GM20431 (cell line): Measurements from ENCODE around the gene SURF6.
"Not testable (repeated sequence)": the region's sequence is repeated elsewhere in the genome, so short reads cannot be mapped to it uniquely, and the experiment has no call there.

ENCODE experiments used
- in situ Hi-C: fragments of 300-500 bp; cut with MseI, MboI; formaldehyde crosslinking; loops from one replicate; pipeline ENCODE4 v1.15.0; 2020; ENCODE audit warnings: low sequenced_read_pairs; ENCODE audit not compliant: unreplicated experiment

The SURF6 gene

DNA sequence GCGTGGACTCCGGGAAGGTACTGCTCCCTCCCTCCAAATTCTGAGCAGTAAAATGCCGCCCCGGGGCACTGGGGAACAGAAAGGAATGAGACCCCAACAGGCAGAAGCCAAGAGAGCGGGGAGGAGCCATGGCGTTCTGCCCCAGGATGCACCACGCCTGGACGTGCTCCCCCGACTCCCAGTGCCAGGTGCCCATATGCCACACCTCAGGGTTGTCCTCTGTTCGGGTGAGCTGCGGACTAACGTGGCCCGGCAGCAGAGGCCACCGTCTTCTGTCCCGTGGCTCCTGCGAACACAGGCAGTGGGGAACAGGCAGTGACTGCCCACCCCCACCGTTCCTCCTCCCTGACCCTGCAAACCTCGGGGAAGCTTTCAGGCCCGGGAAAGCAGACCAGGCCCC is 4.8 kb downstream of the SURF6 start:
- in situ Hi-C loops, result no loop called here

GRCh38 chr9:133329306-133330156 is 6.5 kb downstream of the SURF6 start:
- in situ Hi-C loops, result not testable (repeated sequence)

DNA sequence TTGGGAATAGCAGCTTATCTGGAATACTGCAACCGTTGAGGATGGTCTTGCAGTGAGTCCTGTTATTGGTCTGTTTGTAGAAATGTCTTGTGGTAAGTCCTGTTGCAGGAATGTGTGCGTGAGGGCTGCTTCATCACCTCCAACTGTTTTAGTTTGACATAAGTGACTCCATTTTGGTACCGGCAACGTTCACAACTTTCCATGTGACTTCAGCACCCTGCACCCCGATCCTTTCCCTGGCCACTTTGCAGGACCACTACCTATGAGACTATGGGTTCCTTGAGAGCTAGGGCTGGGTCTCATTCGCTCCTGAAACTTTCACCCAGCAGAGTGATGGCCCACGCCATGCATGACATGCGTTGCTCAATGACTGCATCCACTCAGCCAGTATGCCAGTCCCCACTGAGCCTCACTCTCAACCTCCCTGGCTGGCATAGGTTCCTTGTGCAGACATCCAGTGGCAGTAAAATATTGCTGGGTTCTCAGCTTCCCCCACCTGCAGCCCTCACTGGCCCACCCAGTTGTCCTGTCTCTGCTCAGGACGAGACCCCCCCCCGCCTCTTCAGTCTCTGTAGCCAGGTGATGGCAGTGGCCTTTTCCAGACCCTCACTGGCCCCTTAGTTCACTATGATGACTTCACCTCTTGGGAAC is 8.0 kb downstream of the SURF6 start:
- in situ Hi-C loops, result no loop called here

DNA sequence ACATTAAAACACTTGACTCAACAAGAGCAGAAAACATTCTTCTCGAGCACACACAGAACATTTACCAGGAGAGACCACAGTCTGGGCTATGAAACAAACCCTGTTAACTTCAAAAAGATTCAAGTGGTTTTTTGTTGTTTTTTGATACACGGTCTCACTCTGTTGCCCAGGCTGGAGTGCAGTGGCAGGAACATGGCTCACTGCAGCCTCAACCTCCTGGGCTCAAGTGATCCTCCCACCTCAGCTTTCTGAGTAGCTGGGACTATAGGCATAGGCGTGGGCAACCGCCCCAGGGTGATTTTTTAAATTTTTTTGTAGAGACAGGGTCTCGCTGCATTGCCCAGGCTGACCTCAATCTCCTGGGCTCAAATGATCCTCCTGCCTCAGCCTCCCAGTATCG is 9.0 kb downstream of the SURF6 start:
- in situ Hi-C loops, result not testable (repeated sequence)

- in situ Hi-C loops, result no loop called here
These were observed 11.8 kb downstream of the SURF6 start for GRCh38 chr9:133323991-133324703.

- in situ Hi-C loops, result no loop called here
These were observed 12.8 kb downstream of the SURF6 start for GRCh38 chr9:133323211-133323610.

DNA sequence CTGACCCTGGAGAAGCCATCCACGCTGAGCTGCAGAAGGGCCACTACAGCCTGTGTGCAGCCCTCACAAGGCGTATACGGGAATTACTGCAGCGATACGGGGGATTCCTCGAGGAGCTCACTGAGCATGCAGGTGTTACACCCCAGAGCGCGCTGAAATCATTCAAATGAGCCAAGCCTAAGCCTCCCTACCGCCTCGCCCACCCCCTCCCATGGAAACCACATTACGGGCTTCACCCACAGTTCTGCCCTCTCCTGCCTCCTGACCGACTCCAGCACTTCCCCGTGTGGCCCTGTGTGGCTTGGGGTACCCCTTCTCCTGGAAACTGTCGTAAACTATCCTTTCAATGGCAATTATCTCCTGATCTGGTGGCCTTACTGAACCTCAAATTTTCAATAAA is 13.3 kb downstream of the SURF6 start:
- in situ Hi-C loops, result no loop called here

DNA sequence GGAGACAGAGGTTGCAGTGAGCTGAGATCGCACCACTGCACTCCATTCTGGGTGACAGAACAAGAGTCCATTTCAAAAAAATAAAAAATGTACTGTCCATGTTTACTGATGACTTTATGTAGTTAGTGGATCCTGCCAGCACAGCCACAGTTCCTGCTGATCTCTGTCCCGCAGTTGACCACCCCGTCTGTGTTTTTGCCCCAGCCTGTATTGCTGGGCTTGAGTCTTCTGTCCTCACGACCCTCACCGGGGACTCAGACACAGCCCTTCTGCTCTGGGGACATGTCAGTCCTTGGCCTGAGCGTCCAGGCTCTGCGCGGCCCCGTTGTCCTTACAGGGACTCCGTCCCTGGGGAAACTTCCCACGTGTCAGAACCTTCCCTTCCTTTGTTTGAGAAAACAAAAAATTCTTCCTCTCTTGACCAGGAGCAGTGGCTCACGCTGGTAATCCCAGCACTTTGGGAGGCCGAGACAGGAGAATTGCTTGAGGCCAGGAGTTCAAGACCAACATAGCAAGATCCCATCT is 14.5 kb downstream of the SURF6 start:
- in situ Hi-C loops, result no loop called here

GRCh38 chr9:133320421-133320881 is 15.5 kb downstream of the SURF6 start:
- in situ Hi-C loops, result no loop called here

- in situ Hi-C loops, result not testable (repeated sequence)
These were observed 18.4 kb downstream of the SURF6 start for GRCh38 chr9:133317551-133317950.

- in situ Hi-C loops, result no loop called here
These were observed 20.0 kb downstream of the SURF6 start for GRCh38 chr9:133315997-133316396.

- in situ Hi-C loops, result no loop called here
These were observed 26.4 kb downstream of the SURF6 start for GRCh38 chr9:133309608-133310007.

- in situ Hi-C loops, result no loop called here
These were observed 28.7 kb downstream of the SURF6 start for GRCh38 chr9:133307301-133307700.

DNA sequence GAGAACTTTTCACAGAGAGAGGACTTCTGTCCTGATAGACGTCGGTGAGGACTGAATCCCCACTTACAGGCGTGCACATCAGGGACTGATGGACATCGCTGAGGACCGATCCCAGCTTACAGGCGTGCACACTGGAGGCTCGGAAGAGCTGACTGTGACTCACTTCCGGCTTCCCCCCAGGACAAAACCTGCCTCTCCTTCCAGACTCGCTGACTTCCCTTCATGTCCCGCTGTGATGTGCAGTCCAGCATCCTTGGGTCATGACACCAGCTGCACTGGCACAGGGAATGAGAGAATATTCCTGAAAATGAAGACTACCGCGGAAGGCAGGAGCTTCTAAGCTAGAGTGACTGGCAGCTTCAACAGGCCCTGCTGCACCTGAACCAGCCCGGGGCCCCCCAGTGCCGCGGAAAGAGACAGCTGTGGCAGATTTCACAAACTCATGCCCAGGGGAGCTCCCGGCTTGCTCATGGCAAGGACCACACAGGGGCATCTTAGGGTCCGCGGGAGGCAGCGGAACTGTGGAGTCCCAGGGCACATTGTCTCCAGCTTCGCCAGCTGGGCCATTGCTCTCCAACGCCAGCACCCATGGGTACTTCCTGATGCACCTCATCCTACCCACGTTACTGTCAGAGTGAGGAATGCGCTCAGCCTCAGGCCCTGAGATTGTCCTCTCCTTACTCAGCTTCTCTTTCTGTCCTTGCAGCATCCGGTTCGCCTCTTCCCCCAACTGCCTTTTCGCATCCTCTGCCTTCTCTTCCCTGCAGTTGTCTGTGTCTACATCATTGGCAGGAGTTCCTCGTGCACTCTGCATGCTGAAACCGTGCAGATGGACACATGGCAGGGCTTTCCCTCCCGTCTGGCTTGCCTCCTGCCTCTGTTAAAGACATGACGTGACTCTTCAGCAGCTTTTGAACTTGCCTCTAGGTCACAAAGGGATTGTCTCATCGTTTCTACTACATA is 29.5 kb downstream of the SURF6 start:
- in situ Hi-C loops, result no loop called here

- in situ Hi-C loops, result no loop called here
These were observed 30.3 kb downstream of the SURF6 start for GRCh38 chr9:133305731-133306130.

DNA sequence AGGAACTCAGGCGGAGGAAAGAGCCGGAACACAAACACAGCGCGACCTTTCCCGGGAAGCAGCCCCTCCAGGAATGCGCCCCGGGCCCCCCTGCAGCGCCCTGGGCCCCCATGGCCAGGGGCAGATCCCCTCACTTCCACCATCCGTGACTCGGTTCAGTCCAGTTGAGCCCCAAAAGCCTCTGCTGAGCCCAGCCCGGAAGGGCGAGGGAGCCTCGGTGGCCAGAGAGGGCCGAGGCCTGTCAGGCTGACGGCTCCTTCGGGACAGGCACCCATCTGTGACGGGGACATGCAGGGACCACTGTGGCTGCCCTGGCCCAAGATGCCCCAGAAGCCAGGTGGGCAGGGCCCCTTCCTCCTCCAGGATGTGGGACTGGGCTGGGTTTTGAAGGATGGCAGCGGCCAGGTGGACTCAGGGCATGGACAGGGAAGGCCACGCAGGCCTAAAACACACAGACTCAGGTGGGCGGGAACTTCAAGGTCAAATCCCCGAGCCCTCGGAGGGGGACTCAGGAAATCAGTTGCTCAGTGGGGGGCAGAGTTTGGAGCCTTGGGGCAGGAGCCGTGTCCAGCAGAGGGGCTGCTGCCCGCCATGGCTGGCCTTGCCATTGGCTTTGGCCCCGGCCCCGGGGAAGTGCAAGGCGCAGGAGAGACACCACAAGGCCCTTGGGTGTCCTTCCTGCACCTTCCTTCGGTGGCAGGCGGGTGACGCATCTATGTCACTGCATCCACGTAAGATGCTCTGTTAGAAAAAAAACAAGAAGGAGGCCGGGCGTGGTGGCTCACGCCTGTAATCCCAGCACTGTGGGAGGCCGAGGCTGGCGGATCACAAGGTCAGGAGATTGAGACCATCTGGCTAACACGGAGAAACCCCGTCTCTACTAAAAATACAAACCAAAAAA is 31.3 kb downstream of the SURF6 start:
- in situ Hi-C loops, result no loop called here

- in situ Hi-C loops, result no loop called here
These were observed 31.9 kb downstream of the SURF6 start for GRCh38 chr9:133304158-133304470.

- in situ Hi-C loops, result no loop called here
These were observed 32.5 kb downstream of the SURF6 start for GRCh38 chr9:133303266-133304157.
